ENCODE data around the gene DLGAP1. TPM values are rescaled to one million over a fixed set of nuclear protein-coding genes. Genes with fewer than 3 reads are reported as not detected.
A peak's percentile ranks its signal among the peaks of the same experiment; 100 is the strongest.

Gene DLGAP1
- total and polyA plus RNA-seq, 4 donors, result 0.06 to 1.2 (median 0.17) TPM; not detected in 1

DNA sequence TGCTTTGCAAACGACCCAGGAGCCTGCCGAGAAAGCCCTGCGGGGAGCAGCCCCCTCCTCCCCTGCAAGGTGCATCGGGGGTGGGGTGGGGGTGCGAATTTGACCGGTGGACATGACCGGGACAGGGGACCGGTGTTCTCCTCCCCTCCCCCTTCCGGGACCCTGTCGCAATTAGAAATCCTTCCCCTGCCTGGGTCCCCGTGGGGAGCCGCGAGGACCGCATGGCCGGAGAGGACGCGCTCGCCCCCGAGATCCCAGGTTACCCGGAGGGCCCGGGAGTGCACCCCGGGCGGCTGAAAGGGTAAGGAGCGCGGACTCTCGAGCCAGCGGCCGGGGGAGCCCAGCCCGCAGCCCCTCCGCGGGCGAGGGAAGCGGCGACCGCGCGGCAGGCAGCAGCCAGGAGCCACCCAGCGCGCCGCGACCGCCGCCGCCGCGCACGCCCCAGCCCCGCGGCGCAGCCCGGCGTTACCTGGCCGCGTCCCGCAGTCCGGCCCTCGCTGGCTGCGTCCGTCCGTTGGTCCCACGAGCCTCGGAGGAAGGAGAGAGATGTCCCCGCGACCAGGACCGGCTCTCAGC lies 482 bp downstream of the DLGAP1 start:
- Histone ChIP-seq H3K9ac (ENCODE audit: low read depth in 1 of 2, low read length in 2 of 2) (no peak overlapping the region), H3K4me3 (ENCODE audit: low read depth in 1 of 3, low read length in 3 of 3) (peak overlapping the region in 2 of 3 donors; percentile 32 to 55), H3K36me3 (ENCODE audit: control insufficient read depth in 4 of 4, insufficient read depth in 3 of 4, low read depth in 1 of 4, low read length in 3 of 4) (no peaks in the 10 kb centered on the region), H3K4me1 (ENCODE audit: control insufficient read depth in 4 of 4, insufficient read depth in 4 of 4, low read length in 3 of 4) (peaks cover 6 to 17% (median 17%) of the 10 kb centered on the region in 4 donors), H3K9me3 (ENCODE audit: control insufficient read depth in 4 of 4, low read length in 3 of 4) (no peaks in the 10 kb centered on the region), H3K27ac (ENCODE audit: low read depth in 1 of 2, low read length in 2 of 2) (no peak overlapping the region), H3K27me3 (ENCODE audit: control insufficient read depth in 4 of 4, insufficient read depth in 4 of 4, low read length in 3 of 4) (peaks cover 0 to 7% (median 4%) of the 10 kb centered on the region in 4 donors)
- TF ChIP-seq NR2F2 (IDR thresholded peaks at IDR 0.05), result no peak
- no peak for TF ChIP-seq MAX (IDR thresholded peaks at IDR 0.05)
- TF ChIP-seq YY1 (IDR thresholded peaks at IDR 0.05), result no peak
- TF ChIP-seq HNF4A (conservative IDR thresholded peaks at IDR 0.05), result no peak
- no peak for TF ChIP-seq HNF4G (IDR thresholded peaks at IDR 0.05)
- TF ChIP-seq JUND (IDR thresholded peaks at IDR 0.05), result no peak
- TF ChIP-seq, protein P1, sequence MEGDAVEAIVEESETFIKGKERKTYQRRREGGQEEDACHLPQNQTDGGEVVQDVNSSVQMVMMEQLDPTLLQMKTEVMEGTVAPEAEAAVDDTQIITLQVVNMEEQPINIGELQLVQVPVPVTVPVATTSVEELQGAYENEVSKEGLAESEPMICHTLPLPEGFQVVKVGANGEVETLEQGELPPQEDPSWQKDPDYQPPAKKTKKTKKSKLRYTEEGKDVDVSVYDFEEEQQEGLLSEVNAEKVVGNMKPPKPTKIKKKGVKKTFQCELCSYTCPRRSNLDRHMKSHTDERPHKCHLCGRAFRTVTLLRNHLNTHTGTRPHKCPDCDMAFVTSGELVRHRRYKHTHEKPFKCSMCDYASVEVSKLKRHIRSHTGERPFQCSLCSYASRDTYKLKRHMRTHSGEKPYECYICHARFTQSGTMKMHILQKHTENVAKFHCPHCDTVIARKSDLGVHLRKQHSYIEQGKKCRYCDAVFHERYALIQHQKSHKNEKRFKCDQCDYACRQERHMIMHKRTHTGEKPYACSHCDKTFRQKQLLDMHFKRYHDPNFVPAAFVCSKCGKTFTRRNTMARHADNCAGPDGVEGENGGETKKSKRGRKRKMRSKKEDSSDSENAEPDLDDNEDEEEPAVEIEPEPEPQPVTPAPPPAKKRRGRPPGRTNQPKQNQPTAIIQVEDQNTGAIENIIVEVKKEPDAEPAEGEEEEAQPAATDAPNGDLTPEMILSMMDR (IDR thresholded peaks at IDR 0.05; ENCODE audit: low read depth, low read length, missing input control), result no peak
- no peak for TF ChIP-seq REST (IDR thresholded peaks at IDR 0.05)
- TF ChIP-seq TAF1 (conservative IDR thresholded peaks at IDR 0.05), result no peak
- no peak for TF ChIP-seq ZBTB33 (IDR thresholded peaks at IDR 0.05)
- no peak for TF ChIP-seq ATF3 (IDR thresholded peaks at IDR 0.05)
- no peak for TF ChIP-seq SP1 (IDR thresholded peaks at IDR 0.05)
- no peak for TF ChIP-seq RAD21 (IDR thresholded peaks at IDR 0.05)
- no peak for TF ChIP-seq GABPA (IDR thresholded peaks at IDR 0.05 in 1 of 2, conservative IDR thresholded peaks at IDR 0.05 in 1 of 2)
- TF ChIP-seq FOXA2 (IDR thresholded peaks at IDR 0.05), result no peak
- TF ChIP-seq EGR1 (IDR thresholded peaks at IDR 0.05; ENCODE audit: low read depth in 2 of 2), result no peak
- no peak for TF ChIP-seq FOXA1 (IDR thresholded peaks at IDR 0.05)
- TF ChIP-seq RXRA (IDR thresholded peaks at IDR 0.05), result no peak
- DNase-seq (ENCODE audit: low spot score), result no peak
- WGBS, result 4% methylated on average over 65 of the region's 65 CpGs

All from liver (tissue), 9 donors.